Panc1 (cell line): ENCODE data around the gene SF3A2. TPM values are rescaled to one million over a fixed set of nuclear protein-coding genes. Genes with fewer than 3 reads are reported as not detected.
A peak's percentile ranks its signal among the peaks of the same experiment; 100 is the strongest.
"Not testable (repeated sequence)": the region's sequence is repeated elsewhere in the genome, so short reads cannot be mapped to it uniquely, and the experiment has no call there.

ENCODE experiments used
- ATAC-seq: fragments of 200-7000 bp; cut with Tn5 transposase; 2 replicates; pipeline ENCODE4 v1.9.1; 2020; ENCODE audit warnings: mild to moderate bottlenecking, moderate library complexity
- BruUV-seq: library from RNA; stranded (reverse); fragments of 400-500 nt; replicated peaks from 2 replicates; lab custom pipeline; 2021; lab: Mats Ljungman, UMichigan
- CTCF ChIA-PET: fragments of 300-600 bp; sonication (Branson Sonifier 250); formaldehyde crosslinking; loops from one replicate; lab custom pipeline; 2022; ENCODE audit warnings: antibody characterized with exemption; lab: Charles Lee
- POLR2A ChIA-PET: fragments of 300-600 bp; sonication (Branson Sonifier 250); formaldehyde crosslinking; loops from one replicate; lab custom pipeline; 2022; ENCODE audit warnings: antibody characterized with exemption; lab: Charles Lee
- DNase-seq: peaks from one replicate; pipeline ENCODE4 v3.0.0-alpha.2; 2010; ENCODE audit warnings: low read depth, low spot score
- H3K27ac ChIP-seq: 2 replicates; pipeline ENCODE4 v1.5.1; 2011; ENCODE audit warnings: mild to moderate bottlenecking, low read length, inconsistent platforms
- H3K27me3 ChIP-seq: fragments of 200-500 bp; sonication (Bioruptor generic); 2 replicates; pipeline ENCODE4 v1.6.0; 2014; ENCODE audit warnings: low read length, inconsistent platforms; ENCODE audit not compliant: control insufficient read depth, insufficient read depth
- H3K36me3 ChIP-seq: fragments of 200-500 bp; sonication (Bioruptor generic); 2 replicates; pipeline ENCODE4 v1.5.1; 2014; ENCODE audit warnings: inconsistent platforms, mild to moderate bottlenecking, low read length, moderate library complexity; ENCODE audit not compliant: control insufficient read depth, insufficient read depth
- H3K4me1 ChIP-seq: 2 replicates; pipeline ENCODE4 v1.5.1; 2011; ENCODE audit warnings: inconsistent platforms, mild to moderate bottlenecking, low read length, moderate library complexity; ENCODE audit not compliant: control insufficient read depth, insufficient read depth
- H3K4me3 ChIP-seq, 2 experiments: 2 replicates each; pipeline ENCODE4 v1.5.1; 2011 to 2012; ENCODE audit warnings: low read depth in 2 of 2, low read length in 2 of 2, mild to moderate bottlenecking in 2 of 2, inconsistent platforms in 1 of 2, moderate library complexity in 1 of 2
- H3K9me3 ChIP-seq: fragments of 200-500 bp; sonication (Bioruptor generic); 2 replicates; pipeline ENCODE4 v1.5.1; 2014; ENCODE audit warnings: low read depth, mild to moderate bottlenecking, inconsistent platforms, low read length, moderate library complexity; ENCODE audit not compliant: control insufficient read depth, insufficient read depth
- CTCF ChIP-seq: fragments of 450-650 bp; IDR thresholded peaks from 2 replicates; pipeline ENCODE4 v1.5.1; 2017; ENCODE audit warnings: mild to moderate bottlenecking
- POLR2AphosphoS5 ChIP-seq: IDR thresholded peaks from 2 replicates; pipeline ENCODE4 v1.6.1; 2012; ENCODE audit warnings: mild to moderate bottlenecking, low read depth, low read length, moderate library complexity
- REST ChIP-seq, 2 experiments: IDR thresholded peaks; 2 replicates each; pipeline ENCODE4 v1.6.1; 2011 to 2012; ENCODE audit warnings: low read depth in 2 of 2, control low read depth in 1 of 2, low read length in 1 of 2, mild to moderate bottlenecking in 1 of 2, moderate library complexity in 1 of 2; ENCODE audit not compliant: insufficient read depth in 1 of 2
- SIN3A ChIP-seq: IDR thresholded peaks from 2 replicates; pipeline ENCODE4 v1.6.1; 2012; ENCODE audit warnings: low read depth, mild to moderate bottlenecking, low read length, moderate library complexity, borderline replicate concordance; ENCODE audit not compliant: insufficient read depth
- TCF7L2 ChIP-seq: IDR thresholded peaks from 2 replicates; pipeline ENCODE4 v1.6.1; 2011; ENCODE audit warnings: mild to moderate bottlenecking, low read depth, low read length, inconsistent platforms
- in situ Hi-C: cut with HindIII; loops from 2 replicates; pipeline ENCODE4 v1.10.0; 2016; ENCODE audit warnings: low sequenced_read_pairs, low pct_unique_long_range_greater_than_20kb
- intact Hi-C: fragments of 100-400 bp; cut with micrococcal nuclease; formaldehyde crosslinking; loops from one replicate; pipeline ENCODE4 v1.10.0; 2022; ENCODE audit not compliant: unreplicated experiment
- total RNA-seq: library from RNA; stranded (reverse); gene quantifications from one replicate; pipeline ENCODE4 v1.2.1, GENCODE V29; 2021; ENCODE audit not compliant: unreplicated experiment

The SF3A2 gene
- total RNA-seq, 1 experiment from 2014 or later: 103 TPM

- ChIA-PET CTCF (no interaction called here), POLR2A (no interaction called here)
- no peaks in the 10 kb centered on the region for H3K9me3 ChIP-seq
- peaks cover 4% of the 10 kb centered on the region; the same call in 1 of the 2 replicates for H3K4me1 ChIP-seq
- no peak overlapping the region for H3K27ac ChIP-seq
- H3K27me3 ChIP-seq: no peaks in the 10 kb centered on the region
- ATAC-seq (no peak), DNase-seq (no peak)
- H3K36me3 ChIP-seq: no peaks in the 10 kb centered on the region
- TF ChIP-seq REST (IDR thresholded peaks at IDR 0.05; ENCODE audit: insufficient read depth in 1 of 2, low read depth in 2 of 2, low read length in 1 of 2) (no peak), TCF7L2 (no peak), POLR2AphosphoS5 (no peak)
- intact Hi-C loops (no loop called here), in situ Hi-C loops (no loop called here)
- BruUV-seq: no TSS peak
- H3K4me3 ChIP-seq: no peak overlapping the region
Observed at GRCh38 chr19:2278459-2279158, 42.0 kb downstream of the SF3A2 start.

GRCh38 chr19:2280633-2281264 lies 44.1 kb downstream of the SF3A2 start:
- TF ChIP-seq CTCF (no peak), REST (IDR thresholded peaks at IDR 0.05; ENCODE audit: insufficient read depth in 1 of 2, low read depth in 2 of 2, low read length in 1 of 2) (no peak), POLR2AphosphoS5 (no peak), TCF7L2 (no peak), SIN3A (no peak)
- intact Hi-C loops: no loop called here
- Histone ChIP-seq H3K4me3 (no peak overlapping the region), H3K27ac (no peak overlapping the region), H3K36me3 (no peaks in the 10 kb centered on the region), H3K27me3 (no peaks in the 10 kb centered on the region), H3K4me1 (no peaks in the 10 kb centered on the region), H3K9me3 (no peaks in the 10 kb centered on the region)
- no TSS peak for BruUV-seq
- CTCF ChIA-PET: no interaction called here
- in situ Hi-C loops: no loop called here
- ATAC-seq (peak; percentile 28; the same call in 1 of the 2 replicates), DNase-seq (no peak)
- POLR2A ChIA-PET: interaction anchor here (0.6 kb wide), 1 partner anchor 17 kb away, joined by 8 read pairs; no protein-coding TSS in a partner anchor

- H3K27me3 ChIP-seq, H3K9me3 ChIP-seq, H3K4me3 ChIP-seq, H3K27ac ChIP-seq, BruUV-seq, H3K4me1 ChIP-seq, ATAC-seq, CTCF ChIA-PET, in situ Hi-C loops, intact Hi-C loops, DNase-seq, H3K36me3 ChIP-seq: not testable (repeated sequence)
- POLR2A ChIA-PET: interaction anchor here (0.6 kb wide), 1 partner anchor 16 kb away, joined by 8 read pairs; no protein-coding TSS in a partner anchor
Observed at GRCh38 chr19:2281265-2282061, 44.8 kb downstream of the SF3A2 start.
